ENCODE measurements around the gene IVD. TPM values are rescaled to one million over a fixed set of nuclear protein-coding genes. Genes with fewer than 3 reads are reported as not detected.

IVD gene
- polyA plus RNA-seq, 1 of the 3 experiments (the other 2 are of a cell fraction) = 54.2 TPM

- TF ChIP-seq ZBTB33 (IDR thresholded peaks at IDR 0.05; ENCODE audit: borderline replicate concordance, low read depth) (no peak), FOSL2 (IDR thresholded peaks at IDR 0.05; ENCODE audit: borderline replicate concordance, low read depth) (no peak)
Measured at GRCh38 chr15:40372981-40373380, 32.6 kb upstream of the IVD start (continued).

- TF ChIP-seq GABPA (IDR thresholded peaks at IDR 0.05; ENCODE audit: low read depth) (no peak), MXI1 (IDR thresholded peaks at IDR 0.05; ENCODE audit: low read depth, low read length) (no peak), MAX (IDR thresholded peaks at IDR 0.05; ENCODE audit: low read depth) (no peak), POLR2AphosphoS5 (IDR thresholded peaks at IDR 0.05; ENCODE audit: low read depth, low read length) (no peak), CHD2 (IDR thresholded peaks at IDR 0.05; ENCODE audit: low read length, partially characterized antibody) (no peak), ELF1 (IDR thresholded peaks at IDR 0.05) (no peak), REST (IDR thresholded peaks at IDR 0.05; ENCODE audit: low read depth, low read length) (no peak), SMC3 (IDR thresholded peaks at IDR 0.05; ENCODE audit: low read depth, low read length) (no peak), TEAD4 (IDR thresholded peaks at IDR 0.05; ENCODE audit: borderline replicate concordance, insufficient read depth) (no peak), RFX5 (IDR thresholded peaks at IDR 0.05; ENCODE audit: low read length) (no peak)
- no peak for DNase-seq
- Histone ChIP-seq H3K79me2 (ENCODE audit: insufficient read depth) (no peaks in the 10 kb centered on the region), H3K27me3 (ENCODE audit: insufficient read depth) (no peaks in the 10 kb centered on the region), H3F3A (replicated peaks; ENCODE audit: insufficient read depth) (peaks cover 8% of the 10 kb centered on the region), H3K4me1 (ENCODE audit: control insufficient read depth in 1 of 2, insufficient read depth in 2 of 2, low read depth in 1 of 2, low read length in 1 of 2) (peaks cover 0 to 8% of the 10 kb centered on the region in 2 experiments; a peak in 3 of 4 replicates), H3K4me3 (ENCODE audit: low read depth in 2 of 2, low read length in 1 of 2) (no peak overlapping the region), H3K9me3 (no peaks in the 10 kb centered on the region), H2AFZ (ENCODE audit: low read depth) (no peak overlapping the region), H3K36me3 (replicated peaks in 1 of 2; ENCODE audit: control insufficient read depth in 1 of 2, insufficient read depth in 2 of 2, low read length in 1 of 2) (no peaks in the 10 kb centered on the region), H3K27ac (ENCODE audit: low read depth in 2 of 2, low read length in 1 of 2) (no peak overlapping the region), H3K9me2 (no peaks in the 10 kb centered on the region), H3K4me2 (no peak overlapping the region), H3K9ac (no peak overlapping the region), H4K20me1 (ENCODE audit: insufficient read depth) (no peaks in the 10 kb centered on the region)
- CTCF ChIA-PET = interaction anchor here (1.2 to 1.9 kb wide), 2 partner anchors 9 to 55 kb away, joined by 3 to 8 read pairs; no protein-coding TSS in a partner anchor
- POLR2A ChIA-PET = no interaction called here
- WGBS (ENCODE audit: low lambda C conversion rate) = 92% methylated on average over 2 of the region's 3 CpGs
Measured at GRCh38 chr15:40377606-40378005, 28.0 kb upstream of the IVD start.

Data from SK-N-SH (cell line).